Naive thymus-derived CD4-positive, alpha-beta T cell (primary cell): ENCODE results near the gene ADGRG4. TPM values are rescaled to one million over a fixed set of nuclear protein-coding genes. Genes with fewer than 3 reads are reported as not detected.

Source experiments
- ATAC-seq: fragments of 150-1000 bp; cut with Tn5 transposase; 2 replicates; pipeline ENCODE4 v1.10.0; 2021; ENCODE audit warnings: mild to moderate bottlenecking, moderate library complexity
- CTCF ChIA-PET: fragments of 350-600 bp; sonication (Branson Sonifier 250); formaldehyde crosslinking; loops from one replicate; lab custom pipeline; 2021; ENCODE audit warnings: antibody characterized with exemption; lab: Charles Lee
- POLR2A ChIA-PET: fragments of 350-600 bp; sonication (Branson Sonifier 250); formaldehyde crosslinking; loops from one replicate; lab custom pipeline; 2021; ENCODE audit warnings: antibody characterized with exemption, inconsistent platforms; lab: Charles Lee
- DNase-seq, 9 donors: peaks; one replicate each; pipeline versions ENCODE4 v3.0.0 to v3.0.0-alpha.2; 2020 to 2022; ENCODE audit warnings: mixed read lengths in 1 of 9
- H3K27ac ChIP-seq: one replicate; pipeline ENCODE4 v1.7.0; 2013; ENCODE audit warnings: mild to moderate bottlenecking, low read depth, low read length, moderate library complexity
- H3K27me3 ChIP-seq, 2 donors: one replicate each; pipeline ENCODE4 v1.7.0; 2013; ENCODE audit warnings: low read length in 2 of 2, mild to moderate bottlenecking in 2 of 2, moderate library complexity in 2 of 2; ENCODE audit not compliant: control insufficient read depth in 2 of 2, insufficient read depth in 2 of 2
- H3K36me3 ChIP-seq, 3 experiments: 1 replicate in 2 of 3; 2 replicates in 1 of 3; pipeline ENCODE4 v1.7.0; 2013; ENCODE audit warnings: low read length in 3 of 3, mild to moderate bottlenecking in 3 of 3, moderate library complexity in 1 of 3; ENCODE audit not compliant: insufficient read depth in 3 of 3, control insufficient read depth in 2 of 3
- H3K4me1 ChIP-seq, 2 donors: one replicate each; pipeline ENCODE4 v1.7.0; 2013; ENCODE audit warnings: low read length in 2 of 2, mild to moderate bottlenecking in 2 of 2, moderate library complexity in 1 of 2; ENCODE audit not compliant: control insufficient read depth in 2 of 2, insufficient read depth in 2 of 2
- H3K4me3 ChIP-seq: 2 replicates; pipeline ENCODE4 v1.7.0; 2013; ENCODE audit warnings: mild to moderate bottlenecking, low read length
- H3K9me3 ChIP-seq, 3 experiments: 1 replicate in 2 of 3; 2 replicates in 1 of 3; pipeline ENCODE4 v1.7.0; 2013; ENCODE audit warnings: low read length in 3 of 3; ENCODE audit not compliant: control insufficient read depth in 2 of 3
- H3K27ac Mint-ChIP-seq, 9 donors: one replicate each; pipeline ENCODE4 v1.8.0; 2020 to 2022; ENCODE audit warnings: mixed read lengths in 9 of 9, mild to moderate bottlenecking in 8 of 9, moderate library complexity in 5 of 9, inconsistent platforms in 2 of 9
- H3K27me3 Mint-ChIP-seq, 5 donors: one replicate each; pipeline ENCODE4 v1.8.0; 2021 to 2022; ENCODE audit warnings: mixed read lengths in 5 of 5, mild to moderate bottlenecking in 1 of 5
- H3K36me3 Mint-ChIP-seq, 5 donors: one replicate each; pipeline ENCODE4 v1.8.0; 2020 to 2022; ENCODE audit warnings: mixed read lengths in 5 of 5, mild to moderate bottlenecking in 3 of 5, inconsistent platforms in 1 of 5
- H3K4me1 Mint-ChIP-seq, 7 donors: one replicate each; pipeline ENCODE4 v1.8.0; 2020 to 2022; ENCODE audit warnings: mixed read lengths in 7 of 7, mild to moderate bottlenecking in 3 of 7, inconsistent platforms in 1 of 7
- H3K4me3 Mint-ChIP-seq, 10 donors: one replicate each; pipeline ENCODE4 v1.8.0; 2020 to 2022; ENCODE audit warnings: mild to moderate bottlenecking in 10 of 10, mixed read lengths in 10 of 10, moderate library complexity in 6 of 10, inconsistent platforms in 2 of 10
- H3K9me3 Mint-ChIP-seq, 11 donors: one replicate each; pipeline ENCODE4 v1.8.0; 2020 to 2022; ENCODE audit warnings: mixed read lengths in 11 of 11, mild to moderate bottlenecking in 4 of 11, inconsistent platforms in 1 of 11, moderate library complexity in 1 of 11
- intact Hi-C, 2 donors: fragments of 100-400 bp; cut with micrococcal nuclease; formaldehyde crosslinking; loops; one replicate each; pipeline ENCODE4 v1.15.1; 2023
- polyA plus RNA-seq, 2 donors: library from polyadenylated mRNA; unstranded; fragments of 300-500 nt; fragmentation: Illumina TruSeq; gene quantifications; one replicate each; pipeline ENCODE4 v1.2.3, GENCODE V29; 2021
- total RNA-seq, 6 experiments: library from RNA in 5 of 6; stranded (reverse) in 5 of 6; gene quantifications; 1 replicate in 5 of 6; 2 replicates in 1 of 6; pipeline ENCODE4 v1.2.3 and lab custom pipeline; 2021 to 2026

Gene ADGRG4
- total and polyA plus RNA-seq, 7 experiments from 2014 or later, result not detected

GRCh38 chrX:136259543-136259942 is 41.2 kb upstream of the ADGRG4 start:
- Mint-ChIP-seq H3K4me3 (peak overlapping the region in 2 of 10 donors; percentile 12 to 67), H3K9me3 (no peaks in the 10 kb centered on the region), H3K27me3 (no peaks in the 10 kb centered on the region), H3K27ac (peak overlapping the region in 5 of 9 donors; percentile 46 to 80 (median 73)), H3K4me1 (peaks cover 0 to 22% (median 10%) of the 10 kb centered on the region in 7 donors), H3K36me3 (no peaks in the 10 kb centered on the region)
- H3K4me1 ChIP-seq, result no peaks in the 10 kb centered on the region
- intact Hi-C loops, result no loop called here
- peak in 1 of 9 donors; percentile 18 for DNase-seq
- no peak overlapping the region for H3K4me3 ChIP-seq
- no peaks in the 10 kb centered on the region for H3K9me3 ChIP-seq
- CTCF ChIA-PET, result no interaction called here
- H3K27ac ChIP-seq, result no peak overlapping the region
- no peak for ATAC-seq
- POLR2A ChIA-PET, result no interaction called here
- no peaks in the 10 kb centered on the region for H3K36me3 ChIP-seq
- no peaks in the 10 kb centered on the region for H3K27me3 ChIP-seq

DNA sequence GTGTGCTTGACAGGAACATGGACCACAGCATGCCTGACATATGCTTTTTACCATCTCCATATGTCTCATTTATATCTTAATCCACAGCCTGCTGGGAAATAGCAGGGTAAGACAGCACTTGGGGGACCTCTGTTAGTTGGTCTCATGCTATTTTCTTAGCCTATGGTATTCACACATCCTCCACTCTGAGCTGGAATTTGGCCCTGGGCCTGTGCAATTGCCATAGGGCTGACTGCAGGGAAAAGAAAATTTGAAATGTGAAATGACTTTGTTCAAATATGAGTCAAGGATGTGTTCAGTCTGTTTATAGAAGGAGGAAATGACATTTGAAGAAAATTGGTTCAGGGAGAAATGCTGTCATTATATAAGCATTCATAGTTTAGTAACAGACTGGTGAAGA is 40.0 kb upstream of the ADGRG4 start:
- H3K27ac Mint-ChIP-seq, result no peak overlapping the region
- Histone ChIP-seq H3K27me3 (no peaks in the 10 kb centered on the region), H3K4me3 (no peak overlapping the region), H3K27ac (no peak overlapping the region), H3K4me1 (no peaks in the 10 kb centered on the region), H3K9me3 (no peaks in the 10 kb centered on the region), H3K36me3 (no peaks in the 10 kb centered on the region)
- intact Hi-C loops, result loop anchor here (10.0 kb wide), 2 partner anchors 314 to 434 kb away; no protein-coding TSS in a partner anchor
- ChIA-PET POLR2A (no interaction called here), CTCF (no interaction called here)
- H3K9me3 Mint-ChIP-seq, result no peaks in the 10 kb centered on the region
- ATAC-seq (no peak), DNase-seq (no peak)
- H3K27me3 Mint-ChIP-seq, result no peaks in the 10 kb centered on the region
- H3K36me3 Mint-ChIP-seq, result no peaks in the 10 kb centered on the region
- H3K4me1 Mint-ChIP-seq, result peaks cover 0 to 22% (median 10%) of the 10 kb centered on the region in 7 donors
- H3K4me3 Mint-ChIP-seq, result no peak overlapping the region

GRCh38 chrX:136261321-136261720 is 39.4 kb upstream of the ADGRG4 start:
- no peak overlapping the region for H3K27ac ChIP-seq
- no peaks in the 10 kb centered on the region for H3K4me1 ChIP-seq

GRCh38 chrX:136262243-136262642 is 38.5 kb upstream of the ADGRG4 start:
- no peaks in the 10 kb centered on the region for H3K9me3 ChIP-seq
- H3K36me3 Mint-ChIP-seq, result no peaks in the 10 kb centered on the region
- ChIA-PET POLR2A (no interaction called here), CTCF (no interaction called here)
- intact Hi-C loops, result loop anchor here (10.0 kb wide), 2 partner anchors 313 to 433 kb away; no protein-coding TSS in a partner anchor
- no peak overlapping the region for H3K27ac ChIP-seq
- H3K27me3 Mint-ChIP-seq, result no peaks in the 10 kb centered on the region
- no peaks in the 10 kb centered on the region for H3K27me3 ChIP-seq
- H3K36me3 ChIP-seq, result no peaks in the 10 kb centered on the region
- H3K9me3 Mint-ChIP-seq, result no peaks in the 10 kb centered on the region
- DNase-seq (no peak), ATAC-seq (no peak)
- no peak overlapping the region for H3K27ac Mint-ChIP-seq
- no peak overlapping the region for H3K4me3 Mint-ChIP-seq
- no peaks in the 10 kb centered on the region for H3K4me1 ChIP-seq
- no peak overlapping the region for H3K4me3 ChIP-seq
- peaks cover 0 to 22% (median 10%) of the 10 kb centered on the region in 7 donors for H3K4me1 Mint-ChIP-seq

More at GRCh38 chrX:136261321-136261720, 39.4 kb upstream of the ADGRG4 start:
- no peak overlapping the region for H3K27ac Mint-ChIP-seq
- POLR2A ChIA-PET, result no interaction called here
- Histone ChIP-seq H3K36me3 (no peaks in the 10 kb centered on the region), H3K27me3 (no peaks in the 10 kb centered on the region), H3K9me3 (no peaks in the 10 kb centered on the region), H3K4me3 (no peak overlapping the region)
- no peaks in the 10 kb centered on the region for H3K36me3 Mint-ChIP-seq
- no peak overlapping the region for H3K4me3 Mint-ChIP-seq
- no peak for ATAC-seq
- H3K9me3 Mint-ChIP-seq, result no peaks in the 10 kb centered on the region
- CTCF ChIA-PET, result no interaction called here
- no peaks in the 10 kb centered on the region for H3K27me3 Mint-ChIP-seq
- H3K4me1 Mint-ChIP-seq, result peaks cover 0 to 22% (median 10%) of the 10 kb centered on the region in 7 donors
- no peak for DNase-seq
- intact Hi-C loops, result loop anchor here (10.0 kb wide), 2 partner anchors 313 to 433 kb away; no protein-coding TSS in a partner anchor

DNA sequence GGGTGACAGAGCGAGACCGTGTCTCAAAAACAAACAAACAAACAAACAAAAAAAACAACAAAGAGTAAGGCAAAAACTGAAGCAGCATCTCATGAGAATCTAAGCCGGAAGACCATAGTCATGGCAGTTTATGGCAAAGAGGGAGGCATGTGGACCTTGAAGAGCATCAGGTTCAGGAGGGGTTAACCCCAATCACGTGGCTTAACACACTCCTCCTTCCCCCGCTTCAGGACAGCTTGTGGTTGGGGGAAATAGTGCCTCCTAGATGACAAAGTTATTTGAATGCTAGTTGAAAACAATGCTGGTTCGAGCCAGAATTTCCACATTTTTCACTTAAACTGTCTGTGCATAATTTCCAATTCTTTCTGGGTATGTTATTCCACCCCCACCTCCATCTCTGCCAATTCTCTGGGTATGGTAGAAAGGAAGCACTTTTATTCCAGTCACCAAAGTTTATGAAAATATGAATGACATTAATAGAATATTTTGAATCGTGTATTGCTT is 37.9 kb upstream of the ADGRG4 start:
- intact Hi-C loops, result loop anchor here (10.0 kb wide), 2 partner anchors 312 to 432 kb away; no protein-coding TSS in a partner anchor
- Mint-ChIP-seq H3K27ac (no peak overlapping the region), H3K9me3 (no peaks in the 10 kb centered on the region), H3K27me3 (no peaks in the 10 kb centered on the region), H3K36me3 (no peaks in the 10 kb centered on the region), H3K4me3 (no peak overlapping the region), H3K4me1 (peaks cover 0 to 22% (median 10%) of the 10 kb centered on the region in 7 donors)
- ATAC-seq, result no peak
- H3K9me3 ChIP-seq, result no peaks in the 10 kb centered on the region
- no peaks in the 10 kb centered on the region for H3K27me3 ChIP-seq
- ChIA-PET CTCF (no interaction called here), POLR2A (no interaction called here)
- no peak for DNase-seq
- no peak overlapping the region for H3K4me3 ChIP-seq
- no peaks in the 10 kb centered on the region for H3K4me1 ChIP-seq
- H3K36me3 ChIP-seq, result no peaks in the 10 kb centered on the region
- H3K27ac ChIP-seq, result no peak overlapping the region

- no peaks in the 10 kb centered on the region for H3K4me1 ChIP-seq
- Mint-ChIP-seq H3K4me1 (peaks cover 0 to 6% (median 0%) of the 10 kb centered on the region in 7 donors), H3K4me3 (no peak overlapping the region), H3K36me3 (no peaks in the 10 kb centered on the region), H3K27me3 (no peaks in the 10 kb centered on the region), H3K27ac (no peak overlapping the region), H3K9me3 (peaks cover 0 to 3% (median 0%) of the 10 kb centered on the region in 11 donors)
- no peak for ATAC-seq
- H3K27ac ChIP-seq, result no peak overlapping the region
- H3K9me3 ChIP-seq, result no peaks in the 10 kb centered on the region
- ChIA-PET CTCF (interaction anchor here (0.6 to 1.5 kb wide), 3 partner anchors 80 to 239 kb away, joined by 3 read pairs; no protein-coding TSS in a partner anchor), POLR2A (no interaction called here)
- DNase-seq, result no peak
- H3K36me3 ChIP-seq, result no peaks in the 10 kb centered on the region
- H3K4me3 ChIP-seq, result no peak overlapping the region
- intact Hi-C loops, result loop anchor here (5.0 to 10.0 kb wide), 3 partner anchors 40 to 428 kb away; no protein-coding TSS in a partner anchor
- no peaks in the 10 kb centered on the region for H3K27me3 ChIP-seq
Observed at GRCh38 chrX:136266828-136267227, 33.9 kb upstream of the ADGRG4 start.
